ENCODE data around the gene SPRED2. TPM values are rescaled to one million over a fixed set of nuclear protein-coding genes. Genes with fewer than 3 reads are reported as not detected.

SPRED2 gene
- total RNA-seq, 1 donor from 2014 or later = 56.9 TPM

GRCh38 chr2:65438137-65438899 lies 5.9 kb upstream of the SPRED2 start:
- Histone ChIP-seq H3K4me3 (no peak overlapping the region), H3K27ac (no peak overlapping the region), H3K4me1 (peaks cover 11% of the 10 kb centered on the region), H3K36me3 (no peaks in the 10 kb centered on the region), H3K9me3 (no peaks in the 10 kb centered on the region), H3K27me3 (no peaks in the 10 kb centered on the region)
- no peak for TF ChIP-seq CTCF (IDR thresholded peaks at IDR 0.05)
- intact Hi-C loops (cut with DNase I) = no loop called here
- ATAC-seq (no peak), DNase-seq (no peak)

GRCh38 chr2:65437392-65438135 lies 5.2 kb upstream of the SPRED2 start:
- Histone ChIP-seq H3K27me3 (no peaks in the 10 kb centered on the region), H3K4me1 (peaks cover 16% of the 10 kb centered on the region), H3K4me3 (peak overlapping the region; percentile 67), H3K27ac (peak overlapping the region; percentile 95), H3K9me3 (no peaks in the 10 kb centered on the region), H3K36me3 (no peaks in the 10 kb centered on the region)
- intact Hi-C loops (cut with DNase I) = no loop called here
- TF ChIP-seq CTCF (IDR thresholded peaks at IDR 0.05) = no peak
- ATAC-seq (no peak), DNase-seq (no peak)

- H3K9me3 ChIP-seq = no peaks in the 10 kb centered on the region
- no peak for TF ChIP-seq CTCF (IDR thresholded peaks at IDR 0.05)
- no peak for ATAC-seq
- no peak for DNase-seq
- H3K36me3 ChIP-seq = no peaks in the 10 kb centered on the region
- H3K4me3 ChIP-seq = peak overlapping the region; percentile 67
- intact Hi-C loops (cut with DNase I) = no loop called here
- H3K27ac ChIP-seq = peak overlapping the region; percentile 95
- H3K4me1 ChIP-seq = peaks cover 16% of the 10 kb centered on the region
- H3K27me3 ChIP-seq = no peaks in the 10 kb centered on the region
Measured at GRCh38 chr2:65436824-65437221, 4.4 kb upstream of the SPRED2 start.

- peaks cover 16% of the 10 kb centered on the region for H3K4me1 ChIP-seq
- TF ChIP-seq CTCF (IDR thresholded peaks at IDR 0.05) = no peak
- H3K27ac ChIP-seq = peak overlapping the region; percentile 95
- H3K9me3 ChIP-seq = no peaks in the 10 kb centered on the region
- H3K36me3 ChIP-seq = no peaks in the 10 kb centered on the region
- H3K4me3 ChIP-seq = peak overlapping the region; percentile 67
- H3K27me3 ChIP-seq = no peaks in the 10 kb centered on the region
- intact Hi-C loops (cut with DNase I) = no loop called here
- ATAC-seq (peak; percentile 71), DNase-seq (peak; percentile 96)
Measured at GRCh38 chr2:65436169-65436823, 3.9 kb upstream of the SPRED2 start.

GRCh38 chr2:65435625-65436168 lies 3.3 kb upstream of the SPRED2 start:
- TF ChIP-seq CTCF (IDR thresholded peaks at IDR 0.05) = peak; percentile 16
- intact Hi-C loops (cut with DNase I) = no loop called here

More at GRCh38 chr2:65435625-65436168, 3.3 kb upstream of the SPRED2 start:
- ATAC-seq (peak; percentile 76), DNase-seq (peak; percentile 93)
- no peaks in the 10 kb centered on the region for H3K27me3 ChIP-seq
- H3K9me3 ChIP-seq = no peaks in the 10 kb centered on the region
- peaks cover 16% of the 10 kb centered on the region for H3K4me1 ChIP-seq
- H3K36me3 ChIP-seq = no peaks in the 10 kb centered on the region
- peak overlapping the region; percentile 95 for H3K27ac ChIP-seq
- peak overlapping the region; percentile 67 for H3K4me3 ChIP-seq

Measured in upper lobe of right lung (tissue), 1 donor.